Liver (tissue), 9 donors: Measurements from ENCODE around the gene IKZF1. TPM values are rescaled to one million over a fixed set of nuclear protein-coding genes. Genes with fewer than 3 reads are reported as not detected.

Source experiments
- DNase-seq: peaks from one replicate; pipeline ENCODE4 v3.0.0-alpha.2; 2017; ENCODE audit warnings: low spot score
- H3K27ac ChIP-seq, 2 donors: one replicate each; pipeline ENCODE4 v1.7.0; 2013; ENCODE audit warnings: inconsistent platforms in 2 of 2, low read length in 2 of 2, control low read depth in 1 of 2, low read depth in 1 of 2, mild to moderate bottlenecking in 1 of 2
- H3K27me3 ChIP-seq, 4 donors: one replicate each; pipeline versions ENCODE4 v1.6.1 to v1.7.0; 2013; ENCODE audit warnings: low read length in 3 of 4, inconsistent platforms in 1 of 4, mild to moderate bottlenecking in 1 of 4, moderate library complexity in 1 of 4; ENCODE audit not compliant: control insufficient read depth in 4 of 4, insufficient read depth in 4 of 4
- H3K36me3 ChIP-seq, 4 donors: one replicate each; pipeline versions ENCODE4 v1.6.1 to v1.7.0; 2013; ENCODE audit warnings: low read length in 3 of 4, mild to moderate bottlenecking in 3 of 4, low read depth in 1 of 4, moderate library complexity in 1 of 4; ENCODE audit not compliant: control insufficient read depth in 4 of 4, insufficient read depth in 3 of 4
- H3K4me1 ChIP-seq, 4 donors: one replicate each; pipeline versions ENCODE4 v1.6.1 to v1.7.0; 2013; ENCODE audit warnings: low read length in 3 of 4, mild to moderate bottlenecking in 3 of 4, moderate library complexity in 1 of 4; ENCODE audit not compliant: control insufficient read depth in 4 of 4, insufficient read depth in 4 of 4
- H3K4me3 ChIP-seq, 3 donors: one replicate each; pipeline versions ENCODE4 v1.6.1 to v1.7.0; 2013; ENCODE audit warnings: low read length in 3 of 3, control low read depth in 1 of 3, low read depth in 1 of 3, mild to moderate bottlenecking in 1 of 3
- H3K9ac ChIP-seq, 2 donors: one replicate each; pipeline ENCODE4 v1.7.0; 2013; ENCODE audit warnings: low read length in 2 of 2, mild to moderate bottlenecking in 2 of 2, moderate library complexity in 2 of 2, control low read depth in 1 of 2, low read depth in 1 of 2
- H3K9me3 ChIP-seq, 4 donors: one replicate each; pipeline versions ENCODE4 v1.6.1 to v1.7.0; 2013; ENCODE audit warnings: low read length in 3 of 4; ENCODE audit not compliant: control insufficient read depth in 4 of 4
- ATF3 ChIP-seq: IDR thresholded peaks from 2 replicates; pipeline ENCODE4 v1.6.1; 2016; ENCODE audit warnings: antibody characterized with exemption
- EGR1 ChIP-seq, 2 donors: IDR thresholded peaks; 2 replicates each; pipeline ENCODE4 v1.6.1; 2016 to 2018; ENCODE audit warnings: antibody characterized with exemption in 2 of 2, low read depth in 2 of 2
- FOXA1 ChIP-seq: IDR thresholded peaks from 2 replicates; pipeline ENCODE4 v1.6.1; 2016; ENCODE audit warnings: antibody characterized with exemption
- FOXA2 ChIP-seq: IDR thresholded peaks from 2 replicates; pipeline ENCODE4 v1.6.1; 2016; ENCODE audit warnings: antibody characterized with exemption
- GABPA ChIP-seq, 2 donors: IDR thresholded peaks in 1 of 2; conservative IDR thresholded peaks in 1 of 2; 2 replicates each; pipeline ENCODE4 v1.6.1; 2016; ENCODE audit warnings: antibody characterized with exemption in 2 of 2, mild to moderate bottlenecking in 1 of 2, moderate library complexity in 1 of 2
- HNF4A ChIP-seq, 2 donors: conservative IDR thresholded peaks; 2 replicates each; pipeline ENCODE4 v1.6.1; 2016; ENCODE audit warnings: antibody characterized with exemption in 2 of 2, mild to moderate bottlenecking in 2 of 2
- HNF4G ChIP-seq: IDR thresholded peaks from 2 replicates; pipeline ENCODE4 v1.6.1; 2016; ENCODE audit warnings: antibody characterized with exemption
- JUND ChIP-seq, 2 donors: IDR thresholded peaks; 2 replicates each; pipeline ENCODE4 v1.6.1; 2016; ENCODE audit warnings: antibody characterized with exemption in 2 of 2
- NR2F2 ChIP-seq: IDR thresholded peaks from 2 replicates; pipeline ENCODE4 v1.6.1; 2016; ENCODE audit warnings: antibody characterized with exemption
- RAD21 ChIP-seq, 2 donors: IDR thresholded peaks; 2 replicates each; pipeline ENCODE4 v1.6.1; 2016; ENCODE audit warnings: antibody characterized with exemption in 2 of 2, mild to moderate bottlenecking in 2 of 2
- REST ChIP-seq: IDR thresholded peaks from 2 replicates; pipeline ENCODE4 v1.6.1; 2016; ENCODE audit warnings: antibody characterized with exemption, mild to moderate bottlenecking
- RXRA ChIP-seq, 2 donors: IDR thresholded peaks; 2 replicates each; pipeline ENCODE4 v1.6.1; 2017 to 2018; ENCODE audit warnings: antibody characterized with exemption in 2 of 2, mild to moderate bottlenecking in 1 of 2
- SP1 ChIP-seq: IDR thresholded peaks from 2 replicates; pipeline ENCODE4 v1.6.1; 2018; ENCODE audit warnings: antibody characterized with exemption, mild to moderate bottlenecking
- TAF1 ChIP-seq: conservative IDR thresholded peaks from 2 replicates; pipeline ENCODE4 v1.6.1; 2016; ENCODE audit warnings: antibody characterized with exemption, mild to moderate bottlenecking
- YY1 ChIP-seq: IDR thresholded peaks from 2 replicates; pipeline ENCODE4 v1.6.1; 2016; ENCODE audit warnings: antibody characterized with exemption, mild to moderate bottlenecking
- ZBTB33 ChIP-seq: IDR thresholded peaks from 2 replicates; pipeline ENCODE4 v1.6.1; 2016; ENCODE audit warnings: antibody characterized with exemption
- WGBS: extraction: QIAGEN DNeasy Blood & Tissue Kit; methylation state at CpG from one replicate; pipeline ENCODE4 v1.1.7; 2013; 5-methylcytosine and 5-hydroxymethylcytosine counted together
- polyA plus RNA-seq, 2 donors: library from polyadenylated mRNA; stranded (reverse) in 1 of 2; unstranded in 1 of 2; fragments of 200-250 nt in 1 of 2; fragments of >200 nt in 1 of 2; fragmentation: Nextera tagmentation in 1 of 2; extraction: Ambion mirVana in 1 of 2; gene quantifications; one replicate each; pipeline versions ENCODE4 v1.2.1 to v1.2.3, GENCODE V29; 2013 to 2015
- total RNA-seq, 2 donors: library from RNA; depleted of rRNA; stranded (reverse); fragments of >200 nt; gene quantifications; one replicate each; pipeline ENCODE4 v1.2.3, GENCODE V29; 2014
- TF ChIP-seq, protein P1 (sequence below): IDR thresholded peaks from 2 replicates; pipeline ENCODE4 v1.6.1; 2016; ENCODE audit warnings: antibody characterized with exemption
- TF ChIP-seq, protein P2 (sequence below): fragments of 150-350 bp; IDR thresholded peaks from 2 replicates; pipeline ENCODE4 v1.5.1; 2017; ENCODE audit warnings: improper control_type of control experiment, low read depth, low read length; ENCODE audit not compliant: missing input control
- donor health status: healthy.
- donor health status: healthy.
- donor health status: healthy.
- donor health status: healthy.
- donor health status: healthy.

IKZF1 gene
- total and polyA plus RNA-seq, 4 donors: 1.6 to 43.5 (median 6.2) TPM

GRCh38 chr7:50391386-50391785, 86.9 kb downstream of the IKZF1 start:
- H3K9ac ChIP-seq: no peak overlapping the region
- DNase-seq: no peak
- TF ChIP-seq FOXA1: no peak
- no peak for TF ChIP-seq ATF3
- no peak for TF ChIP-seq GABPA (IDR thresholded peaks at IDR 0.05 in 1 of 2, conservative IDR thresholded peaks at IDR 0.05 in 1 of 2)
- TF ChIP-seq RAD21 (IDR thresholded peaks at IDR 0.05): no peak
- TF ChIP-seq RXRA (IDR thresholded peaks at IDR 0.05): no peak
- TF ChIP-seq HNF4G: no peak
- H3K27ac ChIP-seq: no peak overlapping the region
- 77% methylated on average over 3 of the region's 3 CpGs for WGBS
- H3K4me1 ChIP-seq: no peaks in the 10 kb centered on the region
- H3K27me3 ChIP-seq: no peaks in the 10 kb centered on the region
- H3K4me3 ChIP-seq: no peak overlapping the region
- no peaks in the 10 kb centered on the region for H3K9me3 ChIP-seq
- H3K36me3 ChIP-seq: no peaks in the 10 kb centered on the region

- H3K4me1 ChIP-seq: no peaks in the 10 kb centered on the region
- H3K36me3 ChIP-seq: no peaks in the 10 kb centered on the region
- WGBS: 59% methylated on average over 1 of the region's 1 CpG
- H3K9ac ChIP-seq: no peak overlapping the region
- no peak overlapping the region for H3K27ac ChIP-seq
- H3K27me3 ChIP-seq: peaks cover 0 to 3% (median 0%) of the 10 kb centered on the region in 4 donors
- no peak overlapping the region for H3K4me3 ChIP-seq
- DNase-seq: no peak
- TF ChIP-seq RXRA (IDR thresholded peaks at IDR 0.05): no peak
- TF ChIP-seq GABPA (IDR thresholded peaks at IDR 0.05 in 1 of 2, conservative IDR thresholded peaks at IDR 0.05 in 1 of 2): no peak
- TF ChIP-seq, protein P1, sequence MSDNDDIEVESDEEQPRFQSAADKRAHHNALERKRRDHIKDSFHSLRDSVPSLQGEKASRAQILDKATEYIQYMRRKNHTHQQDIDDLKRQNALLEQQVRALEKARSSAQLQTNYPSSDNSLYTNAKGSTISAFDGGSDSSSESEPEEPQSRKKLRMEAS: no peak
- TF ChIP-seq ATF3: no peak
- TF ChIP-seq HNF4G: no peak
- TF ChIP-seq RAD21 (IDR thresholded peaks at IDR 0.05): no peak
- TF ChIP-seq JUND (IDR thresholded peaks at IDR 0.05): no peak
- TF ChIP-seq TAF1: no peak
- TF ChIP-seq FOXA1: no peak
- TF ChIP-seq, protein P2, sequence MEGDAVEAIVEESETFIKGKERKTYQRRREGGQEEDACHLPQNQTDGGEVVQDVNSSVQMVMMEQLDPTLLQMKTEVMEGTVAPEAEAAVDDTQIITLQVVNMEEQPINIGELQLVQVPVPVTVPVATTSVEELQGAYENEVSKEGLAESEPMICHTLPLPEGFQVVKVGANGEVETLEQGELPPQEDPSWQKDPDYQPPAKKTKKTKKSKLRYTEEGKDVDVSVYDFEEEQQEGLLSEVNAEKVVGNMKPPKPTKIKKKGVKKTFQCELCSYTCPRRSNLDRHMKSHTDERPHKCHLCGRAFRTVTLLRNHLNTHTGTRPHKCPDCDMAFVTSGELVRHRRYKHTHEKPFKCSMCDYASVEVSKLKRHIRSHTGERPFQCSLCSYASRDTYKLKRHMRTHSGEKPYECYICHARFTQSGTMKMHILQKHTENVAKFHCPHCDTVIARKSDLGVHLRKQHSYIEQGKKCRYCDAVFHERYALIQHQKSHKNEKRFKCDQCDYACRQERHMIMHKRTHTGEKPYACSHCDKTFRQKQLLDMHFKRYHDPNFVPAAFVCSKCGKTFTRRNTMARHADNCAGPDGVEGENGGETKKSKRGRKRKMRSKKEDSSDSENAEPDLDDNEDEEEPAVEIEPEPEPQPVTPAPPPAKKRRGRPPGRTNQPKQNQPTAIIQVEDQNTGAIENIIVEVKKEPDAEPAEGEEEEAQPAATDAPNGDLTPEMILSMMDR: no peak
- no peak for TF ChIP-seq REST
- no peak for TF ChIP-seq FOXA2
- TF ChIP-seq ZBTB33: no peak
- no peak for TF ChIP-seq EGR1 (IDR thresholded peaks at IDR 0.05; ENCODE audit: low read depth in 2 of 2)
- TF ChIP-seq NR2F2: no peak
- no peak for TF ChIP-seq SP1
- no peak for TF ChIP-seq YY1
- no peak for TF ChIP-seq HNF4A (conservative IDR thresholded peaks at IDR 0.05)
- no peaks in the 10 kb centered on the region for H3K9me3 ChIP-seq
Measured at GRCh38 chr7:50393076-50393475, 88.6 kb downstream of the IKZF1 start.
